Measurements from ENCODE around the gene DDX17. TPM values are rescaled to one million over a fixed set of nuclear protein-coding genes. Genes with fewer than 3 reads are reported as not detected.

DDX17 gene
- total RNA-seq, 1 experiment from 2014 or later = 399 TPM

- DNase-seq (ENCODE audit: low spot score) (no peak), ATAC-seq (no peak)
- peaks cover 33% of the 10 kb centered on the region for H3K4me1 Mint-ChIP-seq
- H3K27me3 Mint-ChIP-seq (ENCODE audit: low read depth) = peaks cover 83% of the 10 kb centered on the region
- H3K36me3 Mint-ChIP-seq = no peaks in the 10 kb centered on the region
- H3K9me3 Mint-ChIP-seq = no peaks in the 10 kb centered on the region
- no peak overlapping the region for H3K27ac Mint-ChIP-seq
- ChIA-PET CTCF (interaction anchor here (1.7 kb wide), 2 partner anchors 30 to 351 kb away, joined by 5 read pairs; no protein-coding TSS in a partner anchor), POLR2A (interaction anchor here (0.7 to 1.0 kb wide), 2 partner anchors 16 to 65 kb away, joined by 3 to 4 read pairs; no protein-coding TSS in a partner anchor)
- H3K4me3 Mint-ChIP-seq = no peak overlapping the region
- no peak for TF ChIP-seq HMGA2 (CRISPR knock-in tag; IDR thresholded peaks at IDR 0.05)
- TF ChIP-seq, protein P1, sequence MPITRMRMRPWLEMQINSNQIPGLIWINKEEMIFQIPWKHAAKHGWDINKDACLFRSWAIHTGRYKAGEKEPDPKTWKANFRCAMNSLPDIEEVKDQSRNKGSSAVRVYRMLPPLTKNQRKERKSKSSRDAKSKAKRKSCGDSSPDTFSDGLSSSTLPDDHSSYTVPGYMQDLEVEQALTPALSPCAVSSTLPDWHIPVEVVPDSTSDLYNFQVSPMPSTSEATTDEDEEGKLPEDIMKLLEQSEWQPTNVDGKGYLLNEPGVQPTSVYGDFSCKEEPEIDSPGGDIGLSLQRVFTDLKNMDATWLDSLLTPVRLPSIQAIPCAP (CRISPR knock-in tag; IDR thresholded peaks at IDR 0.05) = no peak
- TF ChIP-seq TEAD1 (CRISPR knock-in tag; IDR thresholded peaks at IDR 0.05) = no peak
- no peak for TF ChIP-seq SMAD3 (CRISPR knock-in tag; IDR thresholded peaks at IDR 0.05; ENCODE audit: borderline replicate concordance)
- no peak for TF ChIP-seq ZNF512 (CRISPR knock-in tag; IDR thresholded peaks at IDR 0.05; ENCODE audit: borderline replicate concordance)
- TF ChIP-seq, protein P2, sequence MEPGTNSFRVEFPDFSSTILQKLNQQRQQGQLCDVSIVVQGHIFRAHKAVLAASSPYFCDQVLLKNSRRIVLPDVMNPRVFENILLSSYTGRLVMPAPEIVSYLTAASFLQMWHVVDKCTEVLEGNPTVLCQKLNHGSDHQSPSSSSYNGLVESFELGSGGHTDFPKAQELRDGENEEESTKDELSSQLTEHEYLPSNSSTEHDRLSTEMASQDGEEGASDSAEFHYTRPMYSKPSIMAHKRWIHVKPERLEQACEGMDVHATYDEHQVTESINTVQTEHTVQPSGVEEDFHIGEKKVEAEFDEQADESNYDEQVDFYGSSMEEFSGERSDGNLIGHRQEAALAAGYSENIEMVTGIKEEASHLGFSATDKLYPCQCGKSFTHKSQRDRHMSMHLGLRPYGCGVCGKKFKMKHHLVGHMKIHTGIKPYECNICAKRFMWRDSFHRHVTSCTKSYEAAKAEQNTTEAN (CRISPR knock-in tag; IDR thresholded peaks at IDR 0.05) = no peak
- no peak for TF ChIP-seq ZNF396 (CRISPR knock-in tag; IDR thresholded peaks at IDR 0.05; ENCODE audit: borderline replicate concordance)
- no peak for TF ChIP-seq ZNF317 (CRISPR knock-in tag; IDR thresholded peaks at IDR 0.05; ENCODE audit: borderline replicate concordance, low read depth)
- TF ChIP-seq, protein P3, sequence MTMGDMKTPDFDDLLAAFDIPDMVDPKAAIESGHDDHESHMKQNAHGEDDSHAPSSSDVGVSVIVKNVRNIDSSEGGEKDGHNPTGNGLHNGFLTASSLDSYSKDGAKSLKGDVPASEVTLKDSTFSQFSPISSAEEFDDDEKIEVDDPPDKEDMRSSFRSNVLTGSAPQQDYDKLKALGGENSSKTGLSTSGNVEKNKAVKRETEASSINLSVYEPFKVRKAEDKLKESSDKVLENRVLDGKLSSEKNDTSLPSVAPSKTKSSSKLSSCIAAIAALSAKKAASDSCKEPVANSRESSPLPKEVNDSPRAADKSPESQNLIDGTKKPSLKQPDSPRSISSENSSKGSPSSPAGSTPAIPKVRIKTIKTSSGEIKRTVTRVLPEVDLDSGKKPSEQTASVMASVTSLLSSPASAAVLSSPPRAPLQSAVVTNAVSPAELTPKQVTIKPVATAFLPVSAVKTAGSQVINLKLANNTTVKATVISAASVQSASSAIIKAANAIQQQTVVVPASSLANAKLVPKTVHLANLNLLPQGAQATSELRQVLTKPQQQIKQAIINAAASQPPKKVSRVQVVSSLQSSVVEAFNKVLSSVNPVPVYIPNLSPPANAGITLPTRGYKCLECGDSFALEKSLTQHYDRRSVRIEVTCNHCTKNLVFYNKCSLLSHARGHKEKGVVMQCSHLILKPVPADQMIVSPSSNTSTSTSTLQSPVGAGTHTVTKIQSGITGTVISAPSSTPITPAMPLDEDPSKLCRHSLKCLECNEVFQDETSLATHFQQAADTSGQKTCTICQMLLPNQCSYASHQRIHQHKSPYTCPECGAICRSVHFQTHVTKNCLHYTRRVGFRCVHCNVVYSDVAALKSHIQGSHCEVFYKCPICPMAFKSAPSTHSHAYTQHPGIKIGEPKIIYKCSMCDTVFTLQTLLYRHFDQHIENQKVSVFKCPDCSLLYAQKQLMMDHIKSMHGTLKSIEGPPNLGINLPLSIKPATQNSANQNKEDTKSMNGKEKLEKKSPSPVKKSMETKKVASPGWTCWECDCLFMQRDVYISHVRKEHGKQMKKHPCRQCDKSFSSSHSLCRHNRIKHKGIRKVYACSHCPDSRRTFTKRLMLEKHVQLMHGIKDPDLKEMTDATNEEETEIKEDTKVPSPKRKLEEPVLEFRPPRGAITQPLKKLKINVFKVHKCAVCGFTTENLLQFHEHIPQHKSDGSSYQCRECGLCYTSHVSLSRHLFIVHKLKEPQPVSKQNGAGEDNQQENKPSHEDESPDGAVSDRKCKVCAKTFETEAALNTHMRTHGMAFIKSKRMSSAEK (CRISPR knock-in tag; IDR thresholded peaks at IDR 0.05; ENCODE audit: borderline replicate concordance) = no peak
- TF ChIP-seq FOXJ3 (CRISPR knock-in tag; IDR thresholded peaks at IDR 0.05; ENCODE audit: borderline replicate concordance) = no peak
These were observed 41.0 kb downstream of the DDX17 start for GRCh38 chr22:38464992-38465672.

DNA sequence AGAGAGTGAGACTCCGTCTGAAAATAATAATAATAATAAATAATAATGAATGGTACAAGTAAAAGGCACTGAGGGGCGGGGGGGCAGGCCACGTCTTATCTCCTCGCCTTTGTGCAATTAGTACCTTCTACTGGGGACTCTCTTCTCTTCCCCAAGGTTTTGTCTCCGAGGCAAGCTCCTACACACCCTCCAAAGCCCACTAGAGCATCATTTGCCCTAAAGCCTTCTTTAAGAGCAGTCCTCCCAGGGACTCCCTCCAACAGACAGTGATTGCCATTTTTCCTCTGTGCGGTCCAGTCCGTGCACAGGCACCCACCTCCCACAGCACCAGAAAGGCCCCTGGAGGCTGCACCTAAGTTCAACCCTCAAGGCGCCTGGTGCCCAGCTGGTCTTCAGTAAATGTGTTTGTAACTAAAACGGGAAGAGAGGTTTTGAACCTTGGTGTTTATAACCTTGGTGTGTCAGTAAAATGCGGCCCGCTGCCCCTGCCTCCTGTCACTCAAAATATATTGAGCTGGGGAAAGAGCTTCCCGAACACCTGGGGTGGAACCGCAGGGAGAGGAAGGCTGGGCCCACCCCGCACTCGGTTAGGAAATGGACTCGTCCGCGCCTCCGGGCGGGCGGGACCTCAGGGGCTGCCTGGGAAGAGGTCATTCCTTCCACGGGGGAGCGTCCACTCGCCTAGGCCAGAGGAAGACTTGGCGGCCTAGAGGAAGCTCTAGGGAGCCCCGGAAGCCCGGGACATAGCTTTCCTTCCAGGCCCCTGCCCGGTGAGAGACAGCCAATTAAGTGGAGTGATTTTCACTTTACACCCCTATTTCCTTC is 42.9 kb downstream of the DDX17 start:
- DNase-seq (ENCODE audit: low spot score) (peak; percentile 81), ATAC-seq (peak; percentile 32)
- ChIA-PET POLR2A (interaction anchor here (1.2 kb wide), 1 partner anchor 10 kb away, joined by 4 read pairs; no protein-coding TSS in a partner anchor), CTCF (interaction anchor here (0.5 to 3.2 kb wide), 12 partner anchors 15 to 411 kb away, joined by 3 to 15 read pairs (median 4); partner anchors contain the start of gene DMC1)
- H3K9me3 Mint-ChIP-seq = no peaks in the 10 kb centered on the region
- no peak overlapping the region for H3K27ac Mint-ChIP-seq
- peaks cover 89% of the 10 kb centered on the region for H3K27me3 Mint-ChIP-seq (ENCODE audit: low read depth)
- H3K36me3 Mint-ChIP-seq = no peaks in the 10 kb centered on the region
- peak overlapping the region; percentile 61 for H3K4me3 Mint-ChIP-seq
- peaks cover 33% of the 10 kb centered on the region for H3K4me1 Mint-ChIP-seq
- TF ChIP-seq, protein P4, sequence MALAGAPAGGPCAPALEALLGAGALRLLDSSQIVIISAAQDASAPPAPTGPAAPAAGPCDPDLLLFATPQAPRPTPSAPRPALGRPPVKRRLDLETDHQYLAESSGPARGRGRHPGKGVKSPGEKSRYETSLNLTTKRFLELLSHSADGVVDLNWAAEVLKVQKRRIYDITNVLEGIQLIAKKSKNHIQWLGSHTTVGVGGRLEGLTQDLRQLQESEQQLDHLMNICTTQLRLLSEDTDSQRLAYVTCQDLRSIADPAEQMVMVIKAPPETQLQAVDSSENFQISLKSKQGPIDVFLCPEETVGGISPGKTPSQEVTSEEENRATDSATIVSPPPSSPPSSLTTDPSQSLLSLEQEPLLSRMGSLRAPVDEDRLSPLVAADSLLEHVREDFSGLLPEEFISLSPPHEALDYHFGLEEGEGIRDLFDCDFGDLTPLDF (CRISPR knock-in tag; IDR thresholded peaks at IDR 0.05) = no peak
- TF ChIP-seq, protein P5, sequence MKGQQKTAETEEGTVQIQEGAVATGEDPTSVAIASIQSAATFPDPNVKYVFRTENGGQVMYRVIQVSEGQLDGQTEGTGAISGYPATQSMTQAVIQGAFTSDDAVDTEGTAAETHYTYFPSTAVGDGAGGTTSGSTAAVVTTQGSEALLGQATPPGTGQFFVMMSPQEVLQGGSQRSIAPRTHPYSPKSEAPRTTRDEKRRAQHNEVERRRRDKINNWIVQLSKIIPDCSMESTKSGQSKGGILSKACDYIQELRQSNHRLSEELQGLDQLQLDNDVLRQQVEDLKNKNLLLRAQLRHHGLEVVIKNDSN (CRISPR knock-in tag; IDR thresholded peaks at IDR 0.05) = no peak
- no peak for TF ChIP-seq MYBL2 (CRISPR knock-in tag; IDR thresholded peaks at IDR 0.05)
- TF ChIP-seq, protein P6, sequence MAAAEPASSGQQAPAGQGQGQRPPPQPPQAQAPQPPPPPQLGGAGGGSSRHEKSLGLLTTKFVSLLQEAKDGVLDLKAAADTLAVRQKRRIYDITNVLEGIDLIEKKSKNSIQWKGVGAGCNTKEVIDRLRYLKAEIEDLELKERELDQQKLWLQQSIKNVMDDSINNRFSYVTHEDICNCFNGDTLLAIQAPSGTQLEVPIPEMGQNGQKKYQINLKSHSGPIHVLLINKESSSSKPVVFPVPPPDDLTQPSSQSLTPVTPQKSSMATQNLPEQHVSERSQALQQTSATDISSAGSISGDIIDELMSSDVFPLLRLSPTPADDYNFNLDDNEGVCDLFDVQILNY (CRISPR knock-in tag; IDR thresholded peaks at IDR 0.05) = peak; percentile 46; the same call in 1 of the 2 replicates
- TF ChIP-seq ATF3 (CRISPR knock-in tag; conservative IDR thresholded peaks at IDR 0.05) = no peak
- no peak for TF ChIP-seq ZSCAN18 (CRISPR knock-in tag; IDR thresholded peaks at IDR 0.05)

Data from WTC11 (cell line).